ACHN (cell line): Measurements from ENCODE around the gene DDX49.
A peak's percentile ranks its signal among the peaks of the same experiment; 100 is the strongest.

ENCODE experiments used
- DNase-seq: peaks from one replicate; pipeline ENCODE4 v3.0.0-alpha.2; 2015
- in situ Hi-C: cut with HindIII; loops from 2 replicates; pipeline ENCODE4 v1.10.0; 2017; ENCODE audit warnings: low sequenced_read_pairs, low pct_ligation_motif_present, low pct_unique_long_range_greater_than_20kb

DDX49 gene

GRCh38 chr19:18955042-18955441 is 35.5 kb downstream of the DDX49 start:
- DNase-seq = no peak
- in situ Hi-C loops = no loop called here

- no peak for DNase-seq
- in situ Hi-C loops = no loop called here
These were observed 40.9 kb downstream of the DDX49 start for GRCh38 chr19:18960370-18960769.

- no peak for DNase-seq
- in situ Hi-C loops = no loop called here
These were observed 42.5 kb downstream of the DDX49 start for GRCh38 chr19:18961767-18962620.

GRCh38 chr19:18964121-18964520 is 44.6 kb downstream of the DDX49 start:
- no peak for DNase-seq
- in situ Hi-C loops = no loop called here

GRCh38 chr19:18966307-18966706 is 46.8 kb downstream of the DDX49 start:
- DNase-seq = no peak
- in situ Hi-C loops = no loop called here

- in situ Hi-C loops = no loop called here
- DNase-seq = peak; percentile 24
These were observed 48.0 kb downstream of the DDX49 start for GRCh38 chr19:18967358-18968146.

- no peak for DNase-seq
- in situ Hi-C loops = no loop called here
These were observed 50.6 kb downstream of the DDX49 start for GRCh38 chr19:18969931-18970659.

GRCh38 chr19:18972301-18972811 is 52.8 kb downstream of the DDX49 start:
- DNase-seq = no peak
- in situ Hi-C loops = no loop called here

GRCh38 chr19:18972851-18973250 is 53.3 kb downstream of the DDX49 start:
- in situ Hi-C loops = no loop called here
- DNase-seq = no peak

GRCh38 chr19:18975011-18975410 is 55.5 kb downstream of the DDX49 start:
- no peak for DNase-seq
- in situ Hi-C loops = no loop called here

GRCh38 chr19:18975869-18976268 is 56.4 kb downstream of the DDX49 start:
- DNase-seq = no peak
- in situ Hi-C loops = no loop called here
